Progenitor cell of endocrine pancreas (in vitro differentiated cells): ENCODE results near the gene ASCC2. TPM values are rescaled to one million over a fixed set of nuclear protein-coding genes. Genes with fewer than 3 reads are reported as not detected.

Source experiments
- DNase-seq: peaks from one replicate; pipeline ENCODE4 v3.0.0; 2021; ENCODE audit warnings: low spot score; ENCODE audit not compliant: unreplicated experiment
- H3K27ac Mint-ChIP-seq: 2 replicates; pipeline ENCODE4 v1.8.0; 2021; ENCODE audit warnings: mild to moderate bottlenecking, moderate library complexity, mixed read lengths
- H3K27me3 Mint-ChIP-seq: 2 replicates; pipeline ENCODE4 v1.8.0; 2021; ENCODE audit warnings: mixed read lengths
- H3K36me3 Mint-ChIP-seq: 2 replicates; pipeline ENCODE4 v1.8.0; 2022; ENCODE audit warnings: mixed read lengths; ENCODE audit not compliant: insufficient read depth
- H3K4me1 Mint-ChIP-seq: 2 replicates; pipeline ENCODE4 v1.8.0; 2021; ENCODE audit warnings: low read depth, mixed read lengths
- H3K4me3 Mint-ChIP-seq: 2 replicates; pipeline ENCODE4 v1.8.0; 2021; ENCODE audit warnings: low read depth, mild to moderate bottlenecking, moderate library complexity, mixed read lengths
- H3K9me3 Mint-ChIP-seq: 2 replicates; pipeline ENCODE4 v1.8.0; 2021; ENCODE audit warnings: low read depth, mixed read lengths
- long read RNA-seq: library from polyadenylated mRNA; unstranded; transcript quantifications from one replicate; pipeline ENCODE4 v2.0.0, GENCODE V29; 2020
- total RNA-seq: library from RNA; stranded (reverse); gene quantifications from 2 replicates; pipeline ENCODE4 v1.2.1, GENCODE V29; 2021
- TF ChIP-seq, protein P1 (sequence below): fragments of 200-600 bp; sonication (generic); IDR thresholded peaks from one replicate; pipeline ENCODE4 v1.5.0; 2021; ENCODE audit warnings: antibody characterized with exemption, mild to moderate bottlenecking; ENCODE audit not compliant: unreplicated experiment

Gene ASCC2, protein sequence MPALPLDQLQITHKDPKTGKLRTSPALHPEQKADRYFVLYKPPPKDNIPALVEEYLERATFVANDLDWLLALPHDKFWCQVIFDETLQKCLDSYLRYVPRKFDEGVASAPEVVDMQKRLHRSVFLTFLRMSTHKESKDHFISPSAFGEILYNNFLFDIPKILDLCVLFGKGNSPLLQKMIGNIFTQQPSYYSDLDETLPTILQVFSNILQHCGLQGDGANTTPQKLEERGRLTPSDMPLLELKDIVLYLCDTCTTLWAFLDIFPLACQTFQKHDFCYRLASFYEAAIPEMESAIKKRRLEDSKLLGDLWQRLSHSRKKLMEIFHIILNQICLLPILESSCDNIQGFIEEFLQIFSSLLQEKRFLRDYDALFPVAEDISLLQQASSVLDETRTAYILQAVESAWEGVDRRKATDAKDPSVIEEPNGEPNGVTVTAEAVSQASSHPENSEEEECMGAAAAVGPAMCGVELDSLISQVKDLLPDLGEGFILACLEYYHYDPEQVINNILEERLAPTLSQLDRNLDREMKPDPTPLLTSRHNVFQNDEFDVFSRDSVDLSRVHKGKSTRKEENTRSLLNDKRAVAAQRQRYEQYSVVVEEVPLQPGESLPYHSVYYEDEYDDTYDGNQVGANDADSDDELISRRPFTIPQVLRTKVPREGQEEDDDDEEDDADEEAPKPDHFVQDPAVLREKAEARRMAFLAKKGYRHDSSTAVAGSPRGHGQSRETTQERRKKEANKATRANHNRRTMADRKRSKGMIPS
- 56.1 and 60.6 TPM in 2 replicates for total RNA-seq
- long read RNA-seq, transcript ASCC2-201 (20 exons, 2,793 nt): minor isoform, 19 of 115 reads
- long read RNA-seq, transcript ASCC2-202 (21 exons, 2,823 nt): major isoform, 34 of 115 reads
- long read RNA-seq, partial matches to known transcripts: 16 of 115 reads
- long read RNA-seq, other reads (novel, unspliced or antisense): 45 of 115 reads

DNA sequence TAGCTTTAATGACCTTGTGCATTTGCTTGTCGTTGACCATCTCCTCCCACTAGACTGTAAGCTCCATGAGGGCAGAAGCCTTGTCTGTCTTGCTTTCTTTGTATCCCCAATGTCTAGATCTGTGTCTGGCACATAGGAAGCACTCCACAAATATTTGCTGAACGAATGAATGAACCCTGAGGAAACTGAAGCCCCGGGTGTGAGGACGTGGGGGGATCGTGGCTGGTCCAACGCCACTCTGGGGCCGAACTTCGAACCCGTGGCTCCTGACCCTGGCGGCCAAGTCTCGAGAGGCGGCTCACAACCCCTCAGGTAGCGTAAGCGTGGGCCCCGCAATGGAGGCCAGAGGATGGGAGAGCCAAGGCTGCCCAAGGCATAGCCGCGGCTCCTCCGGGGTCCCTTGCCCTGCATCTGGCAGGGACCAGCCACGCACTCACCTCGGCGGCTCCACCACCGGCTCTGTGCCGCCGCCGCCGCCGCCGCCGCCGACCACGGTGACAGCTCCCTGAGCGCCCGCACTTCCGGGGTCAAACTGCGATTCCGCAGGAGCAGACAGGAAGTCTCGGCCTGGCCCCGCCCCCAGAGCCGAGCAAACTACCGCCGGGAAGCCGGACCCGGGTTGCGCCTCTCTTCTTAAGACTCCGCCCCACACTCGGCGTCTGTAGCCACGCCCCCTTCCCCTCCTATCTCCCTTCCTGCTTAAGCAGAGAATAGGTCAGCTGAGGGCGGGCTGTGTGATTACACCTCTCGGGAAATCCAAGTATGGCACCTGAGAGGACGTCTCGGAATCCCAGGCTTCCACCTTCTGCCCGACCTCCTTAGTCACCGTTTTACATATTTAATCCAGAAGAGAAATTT, at the start of gene ASCC2:
ASCC2 (minus strand) TSS at position 534 of the 858 bp plus-strand sequence. CDS start 5,949 bp downstream, outside the sequence.
- no peaks in the 10 kb centered on the region for H3K27me3 Mint-ChIP-seq
- H3K4me3 Mint-ChIP-seq: peak within 1 kb of the TSS; percentile 94
- H3K4me1 Mint-ChIP-seq: peaks cover 12% of the 10 kb centered on the region
- DNase-seq: peak; percentile 96
- peaks cover 3% of the 10 kb centered on the region for H3K36me3 Mint-ChIP-seq
- peak within 1 kb of the TSS; percentile 92 for H3K27ac Mint-ChIP-seq
- TF ChIP-seq, protein P1, sequence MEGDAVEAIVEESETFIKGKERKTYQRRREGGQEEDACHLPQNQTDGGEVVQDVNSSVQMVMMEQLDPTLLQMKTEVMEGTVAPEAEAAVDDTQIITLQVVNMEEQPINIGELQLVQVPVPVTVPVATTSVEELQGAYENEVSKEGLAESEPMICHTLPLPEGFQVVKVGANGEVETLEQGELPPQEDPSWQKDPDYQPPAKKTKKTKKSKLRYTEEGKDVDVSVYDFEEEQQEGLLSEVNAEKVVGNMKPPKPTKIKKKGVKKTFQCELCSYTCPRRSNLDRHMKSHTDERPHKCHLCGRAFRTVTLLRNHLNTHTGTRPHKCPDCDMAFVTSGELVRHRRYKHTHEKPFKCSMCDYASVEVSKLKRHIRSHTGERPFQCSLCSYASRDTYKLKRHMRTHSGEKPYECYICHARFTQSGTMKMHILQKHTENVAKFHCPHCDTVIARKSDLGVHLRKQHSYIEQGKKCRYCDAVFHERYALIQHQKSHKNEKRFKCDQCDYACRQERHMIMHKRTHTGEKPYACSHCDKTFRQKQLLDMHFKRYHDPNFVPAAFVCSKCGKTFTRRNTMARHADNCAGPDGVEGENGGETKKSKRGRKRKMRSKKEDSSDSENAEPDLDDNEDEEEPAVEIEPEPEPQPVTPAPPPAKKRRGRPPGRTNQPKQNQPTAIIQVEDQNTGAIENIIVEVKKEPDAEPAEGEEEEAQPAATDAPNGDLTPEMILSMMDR: no peak
- H3K9me3 Mint-ChIP-seq: no peaks in the 10 kb centered on the region

DNA sequence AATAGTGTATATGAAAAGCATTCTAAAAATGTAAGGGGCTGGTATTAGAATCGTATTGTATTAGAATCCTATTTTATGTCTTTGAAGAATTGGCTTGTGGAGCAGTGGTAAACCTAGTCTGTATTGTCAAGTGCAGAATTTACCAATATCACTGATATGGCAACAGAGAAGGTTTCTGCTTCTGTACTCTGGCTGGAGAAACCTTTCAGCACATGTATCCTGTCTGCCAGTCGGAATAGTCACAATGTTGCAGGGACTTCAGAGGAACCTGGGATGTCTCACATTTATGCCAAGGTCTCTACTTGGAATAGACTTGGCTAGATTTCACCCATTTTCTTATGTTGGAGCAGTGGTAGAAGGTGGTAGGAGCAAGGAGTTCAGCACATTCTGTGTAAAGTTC, 49.3 kb upstream of the ASCC2 start:
- no peaks in the 10 kb centered on the region for H3K36me3 Mint-ChIP-seq
- no peak for DNase-seq
- no peak overlapping the region for H3K4me3 Mint-ChIP-seq
- TF ChIP-seq, protein P1: no peak
- H3K27ac Mint-ChIP-seq: no peak overlapping the region
- no peaks in the 10 kb centered on the region for H3K27me3 Mint-ChIP-seq
- H3K9me3 Mint-ChIP-seq: no peaks in the 10 kb centered on the region
- H3K4me1 Mint-ChIP-seq: peaks cover 10% of the 10 kb centered on the region

DNA sequence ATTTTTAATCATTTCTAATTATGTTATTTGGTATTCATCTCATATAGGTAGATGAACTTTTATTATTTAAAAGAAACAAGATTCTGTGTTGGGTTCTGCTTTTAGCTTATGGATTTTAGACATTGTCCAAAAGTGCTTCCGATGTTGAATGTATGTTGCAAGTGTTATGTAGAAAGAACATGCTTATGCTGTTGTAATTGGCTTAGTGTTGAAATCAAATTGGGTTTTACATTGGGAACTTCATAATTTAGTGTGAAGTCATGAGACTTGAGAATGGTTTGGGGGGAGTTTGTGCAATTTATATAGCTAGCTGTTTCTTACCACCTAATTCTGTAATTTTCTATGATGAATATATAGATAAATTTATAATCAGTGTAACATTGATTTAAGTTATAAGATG, 48.5 kb upstream of the ASCC2 start:
- TF ChIP-seq, protein P1: no peak
- H3K27ac Mint-ChIP-seq: no peak overlapping the region
- no peaks in the 10 kb centered on the region for H3K27me3 Mint-ChIP-seq
- H3K9me3 Mint-ChIP-seq: no peaks in the 10 kb centered on the region
- H3K36me3 Mint-ChIP-seq: no peaks in the 10 kb centered on the region
- peaks cover 7% of the 10 kb centered on the region for H3K4me1 Mint-ChIP-seq
- no peak overlapping the region for H3K4me3 Mint-ChIP-seq
- DNase-seq: no peak

DNA sequence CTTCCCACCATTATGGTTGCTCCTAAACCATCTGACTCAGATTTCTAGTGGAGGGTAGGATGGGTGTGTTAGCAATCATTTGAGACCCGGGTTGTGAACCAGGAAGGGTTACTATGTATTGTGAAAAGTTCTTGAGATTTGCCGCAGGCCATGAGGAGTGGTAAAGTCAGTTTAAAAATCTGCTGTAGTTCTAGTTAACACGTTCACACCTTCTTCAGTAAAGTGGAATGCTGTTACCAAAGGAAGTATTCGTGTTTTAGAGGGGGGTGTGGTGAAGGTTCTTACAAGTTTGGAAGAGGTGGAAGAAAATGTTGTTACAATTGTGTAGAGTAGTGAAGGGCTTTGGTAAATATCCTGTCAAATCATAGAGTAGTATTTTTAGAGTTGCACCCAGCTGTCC, 47.5 kb upstream of the ASCC2 start:
- H3K27me3 Mint-ChIP-seq: no peaks in the 10 kb centered on the region

More for the DNA sequence above, 47.5 kb upstream of the ASCC2 start:
- Mint-ChIP-seq H3K36me3 (no peaks in the 10 kb centered on the region), H3K9me3 (no peaks in the 10 kb centered on the region), H3K4me3 (no peak overlapping the region), H3K27ac (no peak overlapping the region), H3K4me1 (peaks cover 7% of the 10 kb centered on the region)
- no peak for DNase-seq
- TF ChIP-seq, protein P1: no peak
